Measurements from ENCODE around the gene SLC24A4.

SLC24A4 gene

DNA sequence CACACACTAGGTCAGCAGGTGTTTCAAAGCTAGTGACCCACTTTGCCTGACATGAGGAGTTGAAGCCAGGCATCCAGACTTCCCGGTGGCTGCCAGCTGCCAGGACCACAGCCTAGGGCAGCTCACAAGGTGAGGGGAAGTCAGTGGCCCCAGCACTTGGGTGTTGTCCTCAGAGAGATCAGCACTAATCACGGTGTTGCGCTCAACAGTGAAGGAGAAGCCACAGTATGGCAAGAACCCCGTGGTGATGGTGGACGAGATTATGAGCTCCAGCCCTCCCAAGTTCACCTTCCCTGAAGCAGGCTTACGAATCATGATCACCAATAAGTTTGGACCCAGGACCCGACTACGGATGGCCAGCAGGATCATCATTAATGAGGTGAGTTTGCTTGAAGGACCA lies 130.7 kb downstream of the SLC24A4 start:
- H3K36me3 ChIP-seq (ENCODE audit: control insufficient read depth, insufficient read depth, low read length) = no peaks in the 10 kb centered on the region
- H3K4me3 ChIP-seq (replicated peaks; ENCODE audit: low read depth, low read length) = no peak overlapping the region
- H3K27me3 ChIP-seq (replicated peaks; ENCODE audit: control insufficient read depth, insufficient read depth, low read length) = no peaks in the 10 kb centered on the region
- no peak for DNase-seq (ENCODE audit: extremely low read depth, insufficient read length)
- TF ChIP-seq, protein P1, sequence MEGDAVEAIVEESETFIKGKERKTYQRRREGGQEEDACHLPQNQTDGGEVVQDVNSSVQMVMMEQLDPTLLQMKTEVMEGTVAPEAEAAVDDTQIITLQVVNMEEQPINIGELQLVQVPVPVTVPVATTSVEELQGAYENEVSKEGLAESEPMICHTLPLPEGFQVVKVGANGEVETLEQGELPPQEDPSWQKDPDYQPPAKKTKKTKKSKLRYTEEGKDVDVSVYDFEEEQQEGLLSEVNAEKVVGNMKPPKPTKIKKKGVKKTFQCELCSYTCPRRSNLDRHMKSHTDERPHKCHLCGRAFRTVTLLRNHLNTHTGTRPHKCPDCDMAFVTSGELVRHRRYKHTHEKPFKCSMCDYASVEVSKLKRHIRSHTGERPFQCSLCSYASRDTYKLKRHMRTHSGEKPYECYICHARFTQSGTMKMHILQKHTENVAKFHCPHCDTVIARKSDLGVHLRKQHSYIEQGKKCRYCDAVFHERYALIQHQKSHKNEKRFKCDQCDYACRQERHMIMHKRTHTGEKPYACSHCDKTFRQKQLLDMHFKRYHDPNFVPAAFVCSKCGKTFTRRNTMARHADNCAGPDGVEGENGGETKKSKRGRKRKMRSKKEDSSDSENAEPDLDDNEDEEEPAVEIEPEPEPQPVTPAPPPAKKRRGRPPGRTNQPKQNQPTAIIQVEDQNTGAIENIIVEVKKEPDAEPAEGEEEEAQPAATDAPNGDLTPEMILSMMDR (IDR thresholded peaks at IDR 0.05; ENCODE audit: insufficient read depth, low read length, poor library complexity, severe bottlenecking) = no peak

DNA sequence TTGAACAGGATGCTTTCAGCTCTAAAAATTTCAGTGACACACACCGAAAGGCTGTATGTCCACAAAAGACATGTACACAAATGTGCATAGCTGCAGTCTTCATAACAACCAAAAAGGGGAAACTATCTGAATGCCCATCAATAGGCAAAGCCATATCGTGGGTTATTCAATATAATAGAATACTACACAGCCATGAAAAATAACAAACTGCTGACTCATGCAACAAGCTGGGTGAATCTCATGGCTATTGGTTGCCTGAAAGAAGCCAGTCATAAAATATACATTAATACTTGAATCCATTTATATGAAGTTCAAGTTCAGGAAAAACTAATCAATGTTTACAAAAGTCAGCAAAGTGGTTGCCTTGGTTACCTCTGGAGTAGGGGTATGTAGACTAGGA lies 132.3 kb downstream of the SLC24A4 start:
- H3K36me3 ChIP-seq (ENCODE audit: control insufficient read depth, insufficient read depth, low read length) = no peaks in the 10 kb centered on the region
- no peak overlapping the region for H3K4me3 ChIP-seq (replicated peaks; ENCODE audit: low read depth, low read length)
- no peaks in the 10 kb centered on the region for H3K27me3 ChIP-seq (replicated peaks; ENCODE audit: control insufficient read depth, insufficient read depth, low read length)
- TF ChIP-seq, protein P1 (IDR thresholded peaks at IDR 0.05; ENCODE audit: insufficient read depth, low read length, poor library complexity, severe bottlenecking) = no peak
- no peak for DNase-seq (ENCODE audit: extremely low read depth, insufficient read length)

DNA sequence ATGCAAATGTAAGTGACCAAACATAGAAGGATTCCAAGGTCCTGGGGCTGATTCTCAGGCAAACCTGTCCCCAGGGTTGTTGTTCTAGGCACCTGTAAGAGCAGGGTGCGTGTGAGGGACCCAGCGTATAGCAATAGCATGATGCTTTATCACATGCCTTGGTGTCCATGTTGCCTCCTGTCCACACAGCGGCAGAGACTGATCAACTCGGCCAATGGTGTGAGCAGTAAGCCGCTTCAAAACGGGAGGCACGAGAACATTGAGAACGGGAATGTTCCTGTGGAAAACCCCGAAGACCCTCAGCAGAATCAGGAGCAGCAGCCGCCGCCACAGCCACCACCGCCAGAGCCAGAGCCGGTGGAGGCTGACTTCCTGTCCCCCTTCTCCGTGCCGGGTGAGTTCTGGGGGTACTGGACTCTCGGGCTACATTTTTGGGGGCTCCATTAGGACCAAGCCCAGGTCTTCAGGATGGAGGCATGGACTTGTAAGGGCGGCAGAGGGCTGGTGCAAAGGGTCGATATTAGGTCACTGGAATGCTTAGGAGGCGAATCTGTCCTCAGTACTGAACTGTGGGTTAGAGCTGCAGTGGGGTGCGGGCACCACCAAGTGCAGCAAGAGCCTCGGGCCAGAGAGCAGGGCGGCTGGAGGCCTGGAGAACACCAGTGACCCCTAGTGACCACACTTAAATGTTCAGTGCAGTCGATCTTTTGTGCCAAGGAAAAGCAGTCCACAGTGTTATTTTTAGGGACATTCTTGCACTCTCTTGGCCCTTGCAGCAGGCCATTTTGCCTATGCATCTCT lies 133.4 kb downstream of the SLC24A4 start:
- Histone ChIP-seq H3K36me3 (ENCODE audit: control insufficient read depth, insufficient read depth, low read length) (no peaks in the 10 kb centered on the region), H3K27me3 (replicated peaks; ENCODE audit: control insufficient read depth, insufficient read depth, low read length) (no peaks in the 10 kb centered on the region), H3K4me3 (replicated peaks; ENCODE audit: low read depth, low read length) (no peak overlapping the region)
- DNase-seq (ENCODE audit: extremely low read depth, insufficient read length) = no peak
- TF ChIP-seq, protein P1 (IDR thresholded peaks at IDR 0.05; ENCODE audit: insufficient read depth, low read length, poor library complexity, severe bottlenecking) = peak; percentile 78

DNA sequence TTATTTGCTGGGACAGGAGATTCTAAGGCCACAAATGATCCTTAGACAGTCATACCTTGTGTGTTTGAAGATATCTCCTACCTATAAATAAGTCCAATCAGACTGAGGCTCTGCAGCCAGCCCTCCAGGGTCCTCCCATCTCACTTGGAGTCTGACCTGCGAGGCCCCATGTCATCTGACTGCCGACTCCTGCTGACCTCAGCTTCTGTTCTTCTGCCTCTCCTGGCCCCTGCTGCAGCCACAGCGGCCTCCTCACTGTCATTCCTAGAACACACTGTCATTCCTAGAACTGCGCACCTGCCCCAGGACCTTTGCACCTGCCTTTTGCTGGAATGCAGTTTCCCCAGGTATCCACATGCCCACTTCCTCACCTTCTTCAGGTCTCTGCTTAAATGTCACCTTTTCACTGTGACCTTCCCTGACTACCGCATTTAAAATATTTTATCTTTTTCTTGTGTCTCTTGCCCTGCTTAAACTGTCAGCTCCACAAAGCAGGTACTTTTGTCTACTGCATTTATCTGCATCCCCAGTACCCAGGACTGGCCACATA lies 134.1 kb downstream of the SLC24A4 start:
- TF ChIP-seq, protein P1 (IDR thresholded peaks at IDR 0.05; ENCODE audit: insufficient read depth, low read length, poor library complexity, severe bottlenecking) = no peak
- Histone ChIP-seq H3K27me3 (replicated peaks; ENCODE audit: control insufficient read depth, insufficient read depth, low read length) (no peaks in the 10 kb centered on the region), H3K36me3 (ENCODE audit: control insufficient read depth, insufficient read depth, low read length) (no peaks in the 10 kb centered on the region), H3K4me3 (replicated peaks; ENCODE audit: low read depth, low read length) (no peak overlapping the region)
- no peak for DNase-seq (ENCODE audit: extremely low read depth, insufficient read length)

DNA sequence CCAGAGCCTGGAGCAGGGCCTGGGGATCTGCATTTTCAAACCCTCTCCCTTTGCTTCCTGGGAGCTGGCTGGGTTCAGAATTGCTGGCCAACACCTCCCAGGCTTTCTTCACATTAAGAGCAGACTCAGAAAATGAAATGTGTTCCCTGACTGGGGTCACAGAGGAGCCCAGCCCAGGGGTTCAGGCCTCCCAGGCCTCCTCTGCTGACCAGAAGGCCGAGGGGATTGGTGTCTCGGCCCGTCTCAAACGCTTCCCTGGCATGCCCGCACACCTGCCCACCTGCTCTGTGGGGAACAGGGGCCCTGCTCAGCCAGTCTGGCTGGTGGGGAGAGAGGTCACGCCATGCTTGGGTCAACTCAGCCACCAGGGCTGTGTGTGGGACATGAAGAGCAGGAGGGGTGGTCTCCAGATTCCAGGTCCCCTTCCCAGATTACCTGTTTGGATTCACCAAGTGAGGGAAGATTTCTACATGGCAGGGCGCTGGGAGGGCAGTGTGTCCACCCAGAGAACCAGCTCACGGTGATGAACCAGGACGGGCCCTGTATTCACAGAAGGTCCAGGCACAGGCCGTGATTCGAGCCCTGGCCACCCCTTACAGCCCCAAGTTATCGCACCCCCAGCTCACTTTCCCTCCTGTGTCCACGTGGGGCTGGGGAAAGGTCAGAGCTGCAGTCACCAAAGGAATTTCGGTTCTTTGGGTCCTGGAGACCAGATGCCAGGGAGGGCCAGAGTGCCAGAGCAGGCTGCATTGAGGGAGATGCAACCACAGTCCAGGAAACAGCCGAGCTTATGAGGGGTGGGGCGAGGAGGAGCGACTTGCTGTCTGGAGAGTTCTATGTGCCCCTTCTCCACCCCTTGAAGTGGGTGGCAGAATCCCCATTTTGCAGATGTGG lies 135.4 kb downstream of the SLC24A4 start:
- no peaks in the 10 kb centered on the region for H3K36me3 ChIP-seq (ENCODE audit: control insufficient read depth, insufficient read depth, low read length)
- TF ChIP-seq, protein P1 (IDR thresholded peaks at IDR 0.05; ENCODE audit: insufficient read depth, low read length, poor library complexity, severe bottlenecking) = no peak
- DNase-seq (ENCODE audit: extremely low read depth, insufficient read length) = no peak
- no peaks in the 10 kb centered on the region for H3K27me3 ChIP-seq (replicated peaks; ENCODE audit: control insufficient read depth, insufficient read depth, low read length)
- H3K4me3 ChIP-seq (replicated peaks; ENCODE audit: low read depth, low read length) = no peak overlapping the region
